HepG2 (cell line): ENCODE data around the gene RTF1. TPM values are rescaled to one million over a fixed set of nuclear protein-coding genes. Genes with fewer than 3 reads are reported as not detected.
A peak's percentile ranks its signal among the peaks of the same experiment; 100 is the strongest.

Experiments
- CBX1 ChIP-seq: IDR thresholded peaks from one replicate; pipeline ENCODE4 v1.6.1; 2016; ENCODE audit warnings: antibody characterized with exemption, low read depth
- DNMT3B ChIP-seq: conservative IDR thresholded peaks from 2 replicates; pipeline ENCODE4 v1.6.1; 2016; ENCODE audit warnings: missing biosample characterization, control low read depth
- E2F5 ChIP-seq: sonication (generic); formaldehyde crosslinking; conservative IDR thresholded peaks from 2 replicates; pipeline ENCODE4 v1.4.0; 2020; ENCODE audit warnings: missing genetic modification reagents
- ETS1 ChIP-seq: sonication (generic); formaldehyde crosslinking; IDR thresholded peaks from 2 replicates; pipeline ENCODE4 v1.4.0; 2020; ENCODE audit warnings: missing genetic modification reagents
- FOXC1 ChIP-seq: sonication (generic); formaldehyde crosslinking; IDR thresholded peaks from 2 replicates; pipeline ENCODE4 v1.8.0; 2022; ENCODE audit warnings: mild to moderate bottlenecking, missing genetic modification reagents, borderline replicate concordance
- GABPB1 ChIP-seq: IDR thresholded peaks from 2 replicates; pipeline ENCODE4 v1.6.1; 2016; ENCODE audit warnings: mild to moderate bottlenecking, missing genetic modification reagents, moderate library complexity, missing compliant biosample characterization
- GMEB2 ChIP-seq: IDR thresholded peaks from 2 replicates; pipeline ENCODE4 v1.6.1; 2016; ENCODE audit warnings: missing biosample characterization, missing genetic modification reagents, low read depth
- IRF1 ChIP-seq: sonication (generic); formaldehyde crosslinking; IDR thresholded peaks from 2 replicates; pipeline ENCODE4 v1.4.0; 2020; ENCODE audit warnings: low read depth, mild to moderate bottlenecking, missing genetic modification reagents
- KDM2A ChIP-seq: sonication (generic); formaldehyde crosslinking; IDR thresholded peaks from 2 replicates; pipeline ENCODE4 v1.4.0; 2020; ENCODE audit warnings: low read depth, missing genetic modification reagents, borderline replicate concordance
- PAF1 ChIP-seq: IDR thresholded peaks from 2 replicates; pipeline ENCODE4 v1.6.1; 2016; ENCODE audit warnings: missing genetic modification reagents, missing compliant biosample characterization
- PHB2 ChIP-seq: fragments of 450-650 bp; IDR thresholded peaks from 2 replicates; pipeline ENCODE4 v1.6.1; 2018; ENCODE audit not compliant: partially characterized antibody
- PRMT3 ChIP-seq: sonication (generic); formaldehyde crosslinking; IDR thresholded peaks from 2 replicates; pipeline ENCODE4 v1.8.1; 2022; ENCODE audit warnings: low read depth, mild to moderate bottlenecking, moderate library complexity, missing genetic modification reagents, borderline replicate concordance
- TSC22D2 ChIP-seq: sonication (generic); formaldehyde crosslinking; IDR thresholded peaks from 2 replicates; pipeline ENCODE4 v1.5.1; 2020; ENCODE audit warnings: missing genetic modification reagents, mild to moderate bottlenecking, borderline replicate concordance
- WIZ ChIP-seq: sonication (generic); formaldehyde crosslinking; IDR thresholded peaks from 2 replicates; pipeline ENCODE4 v1.5.1; 2020; ENCODE audit warnings: mild to moderate bottlenecking, missing genetic modification reagents
- ZNF333 ChIP-seq: sonication (generic); formaldehyde crosslinking; IDR thresholded peaks from 2 replicates; pipeline ENCODE4 v1.4.0; 2020; ENCODE audit warnings: mild to moderate bottlenecking, missing genetic modification reagents, borderline replicate concordance
- ZNF451 ChIP-seq: sonication (generic); formaldehyde crosslinking; IDR thresholded peaks from 2 replicates; pipeline ENCODE4 v1.5.0; 2020; ENCODE audit warnings: mild to moderate bottlenecking, missing genetic modification reagents
- ZNF7 ChIP-seq: IDR thresholded peaks from 2 replicates; pipeline ENCODE4 v1.6.1; 2016; ENCODE audit warnings: missing biosample characterization, missing genetic modification reagents
- polyA plus RNA-seq, 8 experiments: library from polyadenylated mRNA; depleted of rRNA in 3 of 8; stranded (reverse) in 7 of 8; unstranded in 1 of 8; fragments of >200 nt; fragmentation: Illumina TruSeq in 4 of 8; extraction: Trizol in 4 of 8; gene quantifications; 2 replicates each; pipeline versions ENCODE4 v1.2.1 to v1.2.3, GENCODE V29; 2011 to 2016; ENCODE audit warnings: low read depth in 4 of 8, missing spikeins in 1 of 8, mixed read lengths in 1 of 8; ENCODE audit not compliant: insufficient read depth in 1 of 8
- total RNA-seq, 5 experiments: library from RNA; depleted of rRNA; stranded (reverse); fragments of >200 nt; fragmentation: Illumina TruSeq; extraction: Trizol; gene quantifications; 2 replicates each; pipeline ENCODE4 v1.2.3, GENCODE V29; 2016; ENCODE audit warnings: low read depth in 1 of 5
- TF ChIP-seq, protein P1 (sequence below): IDR thresholded peaks from 2 replicates; pipeline ENCODE4 v1.6.1; 2016; ENCODE audit warnings: missing compliant biosample characterization, missing genetic modification reagents, borderline replicate concordance
- TF ChIP-seq, protein P2 (sequence below): sonication (generic); formaldehyde crosslinking; IDR thresholded peaks from 2 replicates; pipeline ENCODE4 v1.5.0; 2020; ENCODE audit warnings: mild to moderate bottlenecking, missing genetic modification reagents

The RTF1 gene
- total and polyA plus RNA-seq, 2 of the 13 experiments (the other 11 are each of a cell fraction or from before 2014, with no cell fraction given), result 13.9 to 17.9 TPM

- no peak for TF ChIP-seq IRF1 (CRISPR knock-in tag)
- no peak for TF ChIP-seq WIZ (CRISPR knock-in tag)
- TF ChIP-seq ZNF451 (CRISPR knock-in tag), result no peak
- no peak for TF ChIP-seq PHB2
- TF ChIP-seq TSC22D2 (CRISPR knock-in tag), result peak; percentile 63; the same call in 1 of the 2 replicates
- TF ChIP-seq DNMT3B (CRISPR knock-in tag), result no peak
- TF ChIP-seq E2F5 (CRISPR knock-in tag), result no peak
- peak; percentile 48; the same call in 1 of the 2 replicates for TF ChIP-seq GABPB1 (CRISPR knock-in tag)
- TF ChIP-seq CBX1, result no peak
- no peak for TF ChIP-seq ZNF333 (CRISPR knock-in tag)
- TF ChIP-seq, protein P1, sequence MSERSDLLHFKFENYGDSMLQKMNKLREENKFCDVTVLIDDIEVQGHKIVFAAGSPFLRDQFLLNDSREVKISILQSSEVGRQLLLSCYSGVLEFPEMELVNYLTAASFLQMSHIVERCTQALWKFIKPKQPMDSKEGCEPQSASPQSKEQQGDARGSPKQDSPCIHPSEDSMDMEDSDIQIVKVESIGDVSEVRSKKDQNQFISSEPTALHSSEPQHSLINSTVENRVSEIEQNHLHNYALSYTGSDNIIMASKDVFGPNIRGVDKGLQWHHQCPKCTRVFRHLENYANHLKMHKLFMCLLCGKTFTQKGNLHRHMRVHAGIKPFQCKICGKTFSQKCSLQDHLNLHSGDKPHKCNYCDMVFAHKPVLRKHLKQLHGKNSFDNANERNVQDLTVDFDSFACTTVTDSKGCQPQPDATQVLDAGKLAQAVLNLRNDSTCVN, result no peak
- TF ChIP-seq FOXC1 (CRISPR knock-in tag), result peak; percentile 8; the same call in 1 of the 2 replicates
- TF ChIP-seq KDM2A, result peak; percentile 39
- no peak for TF ChIP-seq GMEB2 (CRISPR knock-in tag)
- no peak for TF ChIP-seq ZNF7 (CRISPR knock-in tag)
- TF ChIP-seq, protein P2, sequence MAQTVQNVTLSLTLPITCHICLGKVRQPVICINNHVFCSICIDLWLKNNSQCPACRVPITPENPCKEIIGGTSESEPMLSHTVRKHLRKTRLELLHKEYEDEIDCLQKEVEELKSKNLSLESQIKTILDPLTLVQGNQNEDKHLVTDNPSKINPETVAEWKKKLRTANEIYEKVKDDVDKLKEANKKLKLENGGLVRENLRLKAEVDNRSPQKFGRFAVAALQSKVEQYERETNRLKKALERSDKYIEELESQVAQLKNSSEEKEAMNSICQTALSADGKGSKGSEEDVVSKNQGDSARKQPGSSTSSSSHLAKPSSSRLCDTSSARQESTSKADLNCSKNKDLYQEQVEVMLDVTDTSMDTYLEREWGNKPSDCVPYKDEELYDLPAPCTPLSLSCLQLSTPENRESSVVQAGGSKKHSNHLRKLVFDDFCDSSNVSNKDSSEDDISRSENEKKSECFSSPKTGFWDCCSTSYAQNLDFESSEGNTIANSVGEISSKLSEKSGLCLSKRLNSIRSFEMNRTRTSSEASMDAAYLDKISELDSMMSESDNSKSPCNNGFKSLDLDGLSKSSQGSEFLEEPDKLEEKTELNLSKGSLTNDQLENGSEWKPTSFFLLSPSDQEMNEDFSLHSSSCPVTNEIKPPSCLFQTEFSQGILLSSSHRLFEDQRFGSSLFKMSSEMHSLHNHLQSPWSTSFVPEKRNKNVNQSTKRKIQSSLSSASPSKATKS (CRISPR knock-in tag), result no peak
- TF ChIP-seq PRMT3 (CRISPR knock-in tag), result no peak
- no peak for TF ChIP-seq PAF1 (CRISPR knock-in tag)
- TF ChIP-seq ETS1, result no peak
Observed at GRCh38 chr15:41417418-41418195, 712 bp downstream of the RTF1 start (continued).
